GM12878 (cell line): Measurements from ENCODE around the gene FOXO3.
"Not testable (repeated sequence)": the region's sequence is repeated elsewhere in the genome, so short reads cannot be mapped to it uniquely, and the experiment has no call there.

Source experiments
- CEBPB ChIP-seq, 2 experiments: fragments of 150-350 bp in 1 of 2; IDR thresholded peaks; 2 replicates each; pipeline ENCODE4 v1.6.1; 2012 to 2014; ENCODE audit warnings: low read depth in 2 of 2, low read length in 2 of 2, borderline replicate concordance in 1 of 2, inconsistent platforms in 1 of 2
- CHD4 ChIP-seq: fragments of 200-600 bp; sonication (generic); IDR thresholded peaks from 2 replicates; pipeline ENCODE4 v1.6.1; 2016; ENCODE audit warnings: mild to moderate bottlenecking
- CREM ChIP-seq: IDR thresholded peaks from 2 replicates; pipeline ENCODE4 v1.6.1; 2014; ENCODE audit warnings: antibody characterized with exemption, low read depth
- CTCF ChIP-seq, 3 experiments: IDR thresholded peaks in 2 of 3; conservative IDR thresholded peaks in 1 of 3; 2 replicates each; pipeline ENCODE4 v1.5.1; 2011; ENCODE audit warnings: low read depth in 3 of 3, low read length in 3 of 3, mild to moderate bottlenecking in 3 of 3, control low read depth in 2 of 3, moderate library complexity in 2 of 3, inconsistent platforms in 1 of 3, mixed read lengths in 1 of 3; ENCODE audit not compliant: control insufficient read depth in 2 of 3, insufficient read depth in 1 of 3; ENCODE audit errors: extremely low read depth in 1 of 3
- EP300 ChIP-seq, 2 experiments: fragments of 150-350 bp in 1 of 2; IDR thresholded peaks; 2 replicates each; pipeline ENCODE4 v1.6.1; 2011 to 2012; ENCODE audit warnings: low read depth in 2 of 2, low read length in 2 of 2, borderline replicate concordance in 1 of 2, improper control_type of control experiment in 1 of 2, inconsistent platforms in 1 of 2; ENCODE audit not compliant: control insufficient read depth in 1 of 2
- HCFC1 ChIP-seq: fragments of 150-350 bp; IDR thresholded peaks from 2 replicates; pipeline ENCODE4 v1.6.1; 2014; ENCODE audit warnings: low read length
- HDAC6 ChIP-seq: fragments of 200-600 bp; sonication (generic); IDR thresholded peaks from one replicate; pipeline ENCODE4 v1.8.0; 2017; ENCODE audit warnings: antibody characterized with exemption; ENCODE audit not compliant: unreplicated experiment
- JUNB ChIP-seq: IDR thresholded peaks from 2 replicates; pipeline ENCODE4 v1.6.1; 2016; ENCODE audit warnings: antibody characterized with exemption, mild to moderate bottlenecking
- JUND ChIP-seq: IDR thresholded peaks from 2 replicates; pipeline ENCODE4 v1.6.1; 2012; ENCODE audit warnings: low read depth, mild to moderate bottlenecking, low read length, improper control_type of control experiment, moderate library complexity
- MAX ChIP-seq: IDR thresholded peaks from 2 replicates; pipeline ENCODE4 v1.6.1; 2012; ENCODE audit warnings: low read depth, low read length, improper control_type of control experiment
- PKNOX1 ChIP-seq: fragments of 450-650 bp; IDR thresholded peaks from 2 replicates; pipeline ENCODE4 v1.6.1; 2016; ENCODE audit warnings: mild to moderate bottlenecking
- RELA ChIP-seq: fragments of 450-650 bp; IDR thresholded peaks from 2 replicates; pipeline ENCODE4 v1.8.0; 2014; ENCODE audit warnings: borderline replicate concordance; ENCODE audit not compliant: partially characterized antibody

GRCh38 chr6:108681721-108682120 lies 121.0 kb downstream of the FOXO3 start:
- TF ChIP-seq PKNOX1; CTCF (IDR thresholded peaks at IDR 0.05 in 2 of 3, conservative IDR thresholded peaks at IDR 0.05 in 1 of 3; ENCODE audit: control insufficient read depth in 2 of 3, extremely low read depth in 1 of 3, insufficient read depth in 1 of 3, low read depth in 3 of 3, low read length in 3 of 3); RELA; MAX; CEBPB (IDR thresholded peaks at IDR 0.05; ENCODE audit: borderline replicate concordance in 1 of 2, low read depth in 2 of 2, low read length in 2 of 2); CHD4; CREM; EP300 (IDR thresholded peaks at IDR 0.05; ENCODE audit: borderline replicate concordance in 1 of 2, control insufficient read depth in 1 of 2, low read depth in 2 of 2, low read length in 2 of 2); HDAC6; HCFC1; JUNB; JUND: not testable (repeated sequence)
